K562 (cell line): ENCODE results near the gene NRG2. TPM values are rescaled to one million over a fixed set of nuclear protein-coding genes. Genes with fewer than 3 reads are reported as not detected.

Experiments used
- ATAC-seq: fragments of 200-7000 bp; cut with Tn5 transposase; 3 replicates; pipeline ENCODE4 v1.9.1; 2020; ENCODE audit warnings: moderate library complexity
- BruUV-seq: library from RNA; stranded (reverse); fragments of 400-500 nt; replicated peaks from 2 replicates; lab custom pipeline; 2021; lab: Mats Ljungman, UMichigan
- CTCF ChIA-PET: fragments of 300-600 bp; formaldehyde crosslinking; extraction: SDS; loops from one replicate; lab custom pipeline; 2021; ENCODE audit warnings: low intra/inter-chr PET ratio; lab: Yijun Ruan, JAX
- POLR2A ChIA-PET: fragments of 300-600, 350-650 bp; sonication (Branson Sonifier 250); formaldehyde crosslinking; extraction: SDS; loops from one replicate; lab custom pipeline; 2021; ENCODE audit warnings: antibody characterized with exemption, inconsistent platforms; lab: Yijun Ruan, JAX
- DNase-seq, 4 experiments: peaks; one replicate each; pipeline versions ENCODE4 v3.0.0 to v3.0.0-alpha.2; 2011 to 2018; ENCODE audit warnings: low spot score in 3 of 4, mixed read lengths in 3 of 4; ENCODE audit errors: extremely low read depth in 1 of 4
- FAIRE-seq: peaks from 2 replicates; lab custom pipeline; 2011; peaks lifted over from hg19 to GRCh38; lab: Jason Lieb, UNC
- H2AFZ ChIP-seq: 2 replicates; pipeline ENCODE4 v1.6.0; 2011; ENCODE audit warnings: low read depth, low read length, control low read depth, inconsistent platforms
- H3K27ac ChIP-seq: fragments of 200-600 bp; 3 replicates; pipeline ENCODE4 v1.8.0; 2011; ENCODE audit warnings: low read depth, mild to moderate bottlenecking, control low read depth, inconsistent platforms, low read length, moderate library complexity, mixed read lengths; ENCODE audit errors: extremely low read depth
- H3K27me3 ChIP-seq, 2 experiments: fragments of 300-600 bp in 1 of 2; 2 replicates in 1 of 2; 3 replicates in 1 of 2; pipeline versions ENCODE4 v1.6.0 to v1.8.0; 2011; ENCODE audit warnings: inconsistent platforms in 2 of 2, low read length in 2 of 2, mild to moderate bottlenecking in 1 of 2, mixed read lengths in 1 of 2, moderate library complexity in 1 of 2; ENCODE audit not compliant: control insufficient read depth in 2 of 2, insufficient read depth in 2 of 2
- H3K36me3 ChIP-seq: fragments of 300-600 bp; 3 replicates; pipeline ENCODE4 v1.8.0; 2011; ENCODE audit warnings: mild to moderate bottlenecking, low read length, inconsistent platforms; ENCODE audit not compliant: control insufficient read depth, insufficient read depth
- H3K4me1 ChIP-seq, 2 experiments: fragments of 200-600 bp in 1 of 2; replicated peaks in 1 of 2; 2 replicates in 1 of 2; 3 replicates in 1 of 2; pipeline versions ENCODE4 v1.5.1 to v1.8.0; 2011; ENCODE audit warnings: inconsistent platforms in 2 of 2, low read length in 2 of 2, mild to moderate bottlenecking in 1 of 2, mixed read lengths in 1 of 2, moderate library complexity in 1 of 2; ENCODE audit not compliant: control insufficient read depth in 2 of 2, insufficient read depth in 2 of 2
- H3K4me2 ChIP-seq: 2 replicates; pipeline ENCODE4 v1.6.1; 2011; ENCODE audit warnings: low read length, control low read depth, inconsistent platforms, mixed read lengths; ENCODE audit not compliant: insufficient read depth
- H3K4me3 ChIP-seq: fragments of 200-600 bp; sonication (generic), shearing (Covaris generic); 2 replicates; pipeline ENCODE4 v1.5.1; 2016; ENCODE audit warnings: control low read depth, inconsistent platforms
- H3K79me2 ChIP-seq: fragments of 200-600 bp; 3 replicates; pipeline ENCODE4 v1.8.0; 2011; ENCODE audit warnings: low read length, inconsistent platforms; ENCODE audit not compliant: control insufficient read depth, insufficient read depth
- H3K9ac ChIP-seq, 2 experiments: 2 replicates each; pipeline versions ENCODE4 v1.6.0 to v1.6.1; 2011; ENCODE audit warnings: low read depth in 2 of 2, low read length in 2 of 2, control low read depth in 1 of 2, inconsistent platforms in 1 of 2, mild to moderate bottlenecking in 1 of 2, mixed read lengths in 1 of 2; ENCODE audit not compliant: insufficient read depth in 1 of 2
- H3K9me1 ChIP-seq: one replicate; pipeline ENCODE4 v1.6.0; 2011; ENCODE audit warnings: inconsistent platforms, mild to moderate bottlenecking, low read length, moderate library complexity; ENCODE audit not compliant: control insufficient read depth, insufficient read depth
- H3K9me3 ChIP-seq: replicated peaks from 2 replicates; pipeline ENCODE4 v1.5.1; 2011; ENCODE audit warnings: low read depth, low read length, inconsistent platforms; ENCODE audit not compliant: control insufficient read depth, insufficient read depth
- H4K20me1 ChIP-seq: replicated peaks from 2 replicates; pipeline ENCODE4 v1.6.1; 2011; ENCODE audit warnings: low read length, inconsistent platforms, mixed read lengths; ENCODE audit not compliant: control insufficient read depth, insufficient read depth
- NUFIP1 ChIP-seq: fragments of 450-650 bp; IDR thresholded peaks from 2 replicates; pipeline ENCODE4 v1.6.1; 2018; ENCODE audit not compliant: partially characterized antibody
- PML ChIP-seq: IDR thresholded peaks from 2 replicates; pipeline ENCODE4 v1.6.1; 2012; ENCODE audit warnings: low read length, inconsistent platforms
- STAT6 ChIP-seq: sonication (generic); formaldehyde crosslinking; IDR thresholded peaks from 2 replicates; pipeline ENCODE4 v1.8.1; 2023; ENCODE audit warnings: mild to moderate bottlenecking, missing genetic modification reagents
- THAP12 ChIP-seq: fragments of 250-450 bp; sonication (Bioruptor Pico); IDR thresholded peaks from 2 replicates; pipeline ENCODE4 v1.9.0; 2021; ENCODE audit warnings: mild to moderate bottlenecking, inconsistent platforms
- WGBS: fragments of 100-300 bp; shearing (Covaris generic); methylation state at CpG from one replicate; pipeline ENCODE4 v1.1.6; 2016; ENCODE audit warnings: low coverage, mixed read lengths; ENCODE audit not compliant: insufficient coverage; ENCODE audit errors: missing lambda C conversion rate; 5-methylcytosine and 5-hydroxymethylcytosine counted together
- in situ Hi-C: fragments of 300-500 bp; cut with MboI; formaldehyde crosslinking; loops from 4 replicates; pipeline ENCODE4 v1.15.0; 2018; ENCODE audit warnings: inconsistent platforms, mixed read lengths
- intact Hi-C: fragments of 100-400 bp; cut with micrococcal nuclease; formaldehyde crosslinking; loops from 2 replicates; pipeline ENCODE4 v1.14.2; 2022
- polyA plus RNA-seq, 8 experiments: library from polyadenylated mRNA; depleted of rRNA in 4 of 8; stranded (reverse) in 5 of 8; unstranded in 3 of 8; fragments of >200 nt; fragmentation: Nextera tagmentation in 2 of 8; fragmentation: Illumina TruSeq in 1 of 8; extraction: Ambion mirVana in 2 of 8; extraction: Trizol in 1 of 8; gene quantifications; 2 replicates each; pipeline versions ENCODE4 v1.2.1 to v1.2.3, GENCODE V29; 2011 to 2014; ENCODE audit warnings: inconsistent platforms in 1 of 8, missing spikeins in 1 of 8
- total RNA-seq, 7 experiments: library from RNA; depleted of rRNA in 6 of 7; stranded (reverse); fragments of >200 nt in 6 of 7; fragmentation: Illumina TruSeq in 2 of 7; extraction: Trizol in 2 of 7; gene quantifications; 2 replicates each; pipeline versions ENCODE4 v1.2.1 to v1.2.3, GENCODE V29; 2011 to 2021; ENCODE audit warnings: low replicate concordance in 1 of 7
- TF ChIP-seq, protein P1 (sequence below): fragments of 450-650 bp; IDR thresholded peaks from 2 replicates; pipeline ENCODE4 v1.6.1; 2016; ENCODE audit warnings: mild to moderate bottlenecking, moderate library complexity

The NRG2 gene
- total and polyA plus RNA-seq, 9 of the 15 experiments (the other 6 are each of a cell fraction or from before 2014, with no cell fraction given): not detected

- ChIA-PET POLR2A (interaction anchor here (0.7 kb wide), 1 partner anchor 270 kb away, joined by 3 read pairs; no protein-coding TSS in a partner anchor), CTCF (no interaction called here)
- no peaks in the 10 kb centered on the region for H3K9me3 ChIP-seq
- H3K79me2 ChIP-seq: no peaks in the 10 kb centered on the region
- intact Hi-C loops (no loop called here), in situ Hi-C loops (loop anchor here (10.0 kb wide), 1 partner anchor 221 kb away; no protein-coding TSS in a partner anchor)
- H3K27me3 ChIP-seq: peaks cover 11 to 60% of the 10 kb centered on the region in 2 experiments; a peak in 4 of 5 replicates
- no peak overlapping the region for H3K27ac ChIP-seq
- DNase-seq: no peak
- FAIRE-seq: no peak
- H4K20me1 ChIP-seq: peaks cover 4% of the 10 kb centered on the region; the same call in 1 of the 2 replicates
- no peak overlapping the region for H2AFZ ChIP-seq
- no TSS peak for BruUV-seq
- H3K9ac ChIP-seq: no peak overlapping the region
- no peak for ATAC-seq
- WGBS: 1% methylated on average over 8 of the region's 8 CpGs
- H3K36me3 ChIP-seq: no peaks in the 10 kb centered on the region
- no peak overlapping the region for H3K4me3 ChIP-seq
- no peaks in the 10 kb centered on the region for H3K9me1 ChIP-seq
- no peak overlapping the region for H3K4me2 ChIP-seq
- no peaks in the 10 kb centered on the region for H3K4me1 ChIP-seq
- TF ChIP-seq, protein P1, sequence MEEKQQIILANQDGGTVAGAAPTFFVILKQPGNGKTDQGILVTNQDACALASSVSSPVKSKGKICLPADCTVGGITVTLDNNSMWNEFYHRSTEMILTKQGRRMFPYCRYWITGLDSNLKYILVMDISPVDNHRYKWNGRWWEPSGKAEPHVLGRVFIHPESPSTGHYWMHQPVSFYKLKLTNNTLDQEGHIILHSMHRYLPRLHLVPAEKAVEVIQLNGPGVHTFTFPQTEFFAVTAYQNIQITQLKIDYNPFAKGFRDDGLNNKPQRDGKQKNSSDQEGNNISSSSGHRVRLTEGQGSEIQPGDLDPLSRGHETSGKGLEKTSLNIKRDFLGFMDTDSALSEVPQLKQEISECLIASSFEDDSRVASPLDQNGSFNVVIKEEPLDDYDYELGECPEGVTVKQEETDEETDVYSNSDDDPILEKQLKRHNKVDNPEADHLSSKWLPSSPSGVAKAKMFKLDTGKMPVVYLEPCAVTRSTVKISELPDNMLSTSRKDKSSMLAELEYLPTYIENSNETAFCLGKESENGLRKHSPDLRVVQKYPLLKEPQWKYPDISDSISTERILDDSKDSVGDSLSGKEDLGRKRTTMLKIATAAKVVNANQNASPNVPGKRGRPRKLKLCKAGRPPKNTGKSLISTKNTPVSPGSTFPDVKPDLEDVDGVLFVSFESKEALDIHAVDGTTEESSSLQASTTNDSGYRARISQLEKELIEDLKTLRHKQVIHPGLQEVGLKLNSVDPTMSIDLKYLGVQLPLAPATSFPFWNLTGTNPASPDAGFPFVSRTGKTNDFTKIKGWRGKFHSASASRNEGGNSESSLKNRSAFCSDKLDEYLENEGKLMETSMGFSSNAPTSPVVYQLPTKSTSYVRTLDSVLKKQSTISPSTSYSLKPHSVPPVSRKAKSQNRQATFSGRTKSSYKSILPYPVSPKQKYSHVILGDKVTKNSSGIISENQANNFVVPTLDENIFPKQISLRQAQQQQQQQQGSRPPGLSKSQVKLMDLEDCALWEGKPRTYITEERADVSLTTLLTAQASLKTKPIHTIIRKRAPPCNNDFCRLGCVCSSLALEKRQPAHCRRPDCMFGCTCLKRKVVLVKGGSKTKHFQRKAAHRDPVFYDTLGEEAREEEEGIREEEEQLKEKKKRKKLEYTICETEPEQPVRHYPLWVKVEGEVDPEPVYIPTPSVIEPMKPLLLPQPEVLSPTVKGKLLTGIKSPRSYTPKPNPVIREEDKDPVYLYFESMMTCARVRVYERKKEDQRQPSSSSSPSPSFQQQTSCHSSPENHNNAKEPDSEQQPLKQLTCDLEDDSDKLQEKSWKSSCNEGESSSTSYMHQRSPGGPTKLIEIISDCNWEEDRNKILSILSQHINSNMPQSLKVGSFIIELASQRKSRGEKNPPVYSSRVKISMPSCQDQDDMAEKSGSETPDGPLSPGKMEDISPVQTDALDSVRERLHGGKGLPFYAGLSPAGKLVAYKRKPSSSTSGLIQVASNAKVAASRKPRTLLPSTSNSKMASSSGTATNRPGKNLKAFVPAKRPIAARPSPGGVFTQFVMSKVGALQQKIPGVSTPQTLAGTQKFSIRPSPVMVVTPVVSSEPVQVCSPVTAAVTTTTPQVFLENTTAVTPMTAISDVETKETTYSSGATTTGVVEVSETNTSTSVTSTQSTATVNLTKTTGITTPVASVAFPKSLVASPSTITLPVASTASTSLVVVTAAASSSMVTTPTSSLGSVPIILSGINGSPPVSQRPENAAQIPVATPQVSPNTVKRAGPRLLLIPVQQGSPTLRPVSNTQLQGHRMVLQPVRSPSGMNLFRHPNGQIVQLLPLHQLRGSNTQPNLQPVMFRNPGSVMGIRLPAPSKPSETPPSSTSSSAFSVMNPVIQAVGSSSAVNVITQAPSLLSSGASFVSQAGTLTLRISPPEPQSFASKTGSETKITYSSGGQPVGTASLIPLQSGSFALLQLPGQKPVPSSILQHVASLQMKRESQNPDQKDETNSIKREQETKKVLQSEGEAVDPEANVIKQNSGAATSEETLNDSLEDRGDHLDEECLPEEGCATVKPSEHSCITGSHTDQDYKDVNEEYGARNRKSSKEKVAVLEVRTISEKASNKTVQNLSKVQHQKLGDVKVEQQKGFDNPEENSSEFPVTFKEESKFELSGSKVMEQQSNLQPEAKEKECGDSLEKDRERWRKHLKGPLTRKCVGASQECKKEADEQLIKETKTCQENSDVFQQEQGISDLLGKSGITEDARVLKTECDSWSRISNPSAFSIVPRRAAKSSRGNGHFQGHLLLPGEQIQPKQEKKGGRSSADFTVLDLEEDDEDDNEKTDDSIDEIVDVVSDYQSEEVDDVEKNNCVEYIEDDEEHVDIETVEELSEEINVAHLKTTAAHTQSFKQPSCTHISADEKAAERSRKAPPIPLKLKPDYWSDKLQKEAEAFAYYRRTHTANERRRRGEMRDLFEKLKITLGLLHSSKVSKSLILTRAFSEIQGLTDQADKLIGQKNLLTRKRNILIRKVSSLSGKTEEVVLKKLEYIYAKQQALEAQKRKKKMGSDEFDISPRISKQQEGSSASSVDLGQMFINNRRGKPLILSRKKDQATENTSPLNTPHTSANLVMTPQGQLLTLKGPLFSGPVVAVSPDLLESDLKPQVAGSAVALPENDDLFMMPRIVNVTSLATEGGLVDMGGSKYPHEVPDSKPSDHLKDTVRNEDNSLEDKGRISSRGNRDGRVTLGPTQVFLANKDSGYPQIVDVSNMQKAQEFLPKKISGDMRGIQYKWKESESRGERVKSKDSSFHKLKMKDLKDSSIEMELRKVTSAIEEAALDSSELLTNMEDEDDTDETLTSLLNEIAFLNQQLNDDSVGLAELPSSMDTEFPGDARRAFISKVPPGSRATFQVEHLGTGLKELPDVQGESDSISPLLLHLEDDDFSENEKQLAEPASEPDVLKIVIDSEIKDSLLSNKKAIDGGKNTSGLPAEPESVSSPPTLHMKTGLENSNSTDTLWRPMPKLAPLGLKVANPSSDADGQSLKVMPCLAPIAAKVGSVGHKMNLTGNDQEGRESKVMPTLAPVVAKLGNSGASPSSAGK: no peak
- TF ChIP-seq STAT6 (CRISPR knock-in tag): no peak
- TF ChIP-seq NUFIP1: no peak
- no peak for TF ChIP-seq THAP12 (CRISPR knock-in tag)
- TF ChIP-seq PML: no peak
These were observed 187.6 kb downstream of the NRG2 start for GRCh38 chr5:139855451-139855850.
